GM21360 (cell line): ENCODE measurements around the gene ENG.
"Not testable (repeated sequence)": the region's sequence is repeated elsewhere in the genome, so short reads cannot be mapped to it uniquely, and the experiment has no call there.

ENCODE experiments used
- ATAC-seq: cut with Tn5 transposase; IDR thresholded peaks from one replicate; pipeline ENCODE4 v1.9.1; 2021; ENCODE audit warnings: mild to moderate bottlenecking, moderate library complexity; ENCODE audit not compliant: unreplicated experiment

ENG gene

DNA sequence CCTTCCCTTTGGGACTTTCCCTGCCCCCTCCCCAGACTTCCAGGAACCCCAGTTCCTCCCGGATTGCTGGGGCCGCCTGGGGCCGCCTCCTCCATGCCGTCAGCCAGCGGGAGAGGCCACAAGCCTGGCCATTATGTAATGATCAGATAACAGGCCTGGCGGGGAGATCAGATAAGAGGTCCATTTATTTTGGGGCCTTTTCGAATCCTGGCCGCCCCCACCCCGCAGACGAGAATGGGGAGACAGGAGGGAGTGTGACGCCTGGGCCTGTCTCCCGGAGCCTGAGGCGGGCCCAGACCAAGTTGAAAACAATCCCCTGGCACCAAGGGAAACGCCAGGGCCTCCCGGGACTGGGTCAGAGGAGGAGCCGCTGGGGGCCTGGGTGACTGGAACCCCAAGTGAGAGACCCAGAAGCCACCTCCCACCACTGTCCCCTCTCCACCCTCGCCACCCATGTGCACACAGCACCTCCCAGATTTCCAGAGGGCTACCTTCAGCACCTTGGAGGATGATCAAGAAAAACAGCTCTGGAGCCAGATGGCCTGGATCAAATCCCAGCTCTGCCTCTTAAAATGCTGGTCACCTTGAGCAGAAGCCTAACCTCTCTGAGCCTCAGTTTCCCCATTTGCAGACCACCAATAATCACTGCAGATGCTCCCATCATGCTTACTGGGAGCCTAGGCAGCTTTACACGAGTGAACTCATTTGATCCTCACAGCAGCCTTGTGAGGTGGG lies 7.8 kb downstream of the ENG start:
- ATAC-seq = no peak

GRCh38 chr9:127845619-127846018 lies 8.8 kb downstream of the ENG start:
- ATAC-seq = not testable (repeated sequence)

DNA sequence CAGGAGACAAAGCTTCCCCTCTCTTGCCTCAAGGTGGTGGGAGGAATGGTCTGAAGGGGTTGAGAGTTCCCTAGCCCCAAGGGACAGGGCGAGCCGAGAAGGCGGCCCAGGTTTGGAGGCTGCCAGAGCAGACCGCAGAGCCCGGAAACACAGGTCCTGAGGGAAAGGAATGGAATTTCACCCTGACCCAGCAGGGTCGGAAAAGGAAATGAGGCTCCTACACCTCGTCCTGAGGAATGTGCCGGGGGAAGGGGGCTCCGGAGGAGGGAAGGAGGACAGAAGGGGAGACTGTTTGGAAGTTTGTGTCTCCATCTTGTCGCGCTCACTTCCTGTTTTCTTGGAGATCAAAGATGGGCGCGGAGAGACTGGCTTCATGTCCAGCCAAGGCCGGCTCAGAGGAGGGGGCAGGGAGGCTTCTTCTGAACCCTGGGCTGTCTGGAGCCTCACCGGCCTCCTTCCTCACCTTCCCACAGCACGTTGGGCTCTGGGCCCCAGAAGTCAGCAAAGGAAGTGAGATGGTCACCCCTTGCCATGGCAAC lies 9.6 kb downstream of the ENG start:
- no peak for ATAC-seq

- no peak for ATAC-seq
Measured at GRCh38 chr9:127841087-127841835, 13.2 kb downstream of the ENG start.

DNA sequence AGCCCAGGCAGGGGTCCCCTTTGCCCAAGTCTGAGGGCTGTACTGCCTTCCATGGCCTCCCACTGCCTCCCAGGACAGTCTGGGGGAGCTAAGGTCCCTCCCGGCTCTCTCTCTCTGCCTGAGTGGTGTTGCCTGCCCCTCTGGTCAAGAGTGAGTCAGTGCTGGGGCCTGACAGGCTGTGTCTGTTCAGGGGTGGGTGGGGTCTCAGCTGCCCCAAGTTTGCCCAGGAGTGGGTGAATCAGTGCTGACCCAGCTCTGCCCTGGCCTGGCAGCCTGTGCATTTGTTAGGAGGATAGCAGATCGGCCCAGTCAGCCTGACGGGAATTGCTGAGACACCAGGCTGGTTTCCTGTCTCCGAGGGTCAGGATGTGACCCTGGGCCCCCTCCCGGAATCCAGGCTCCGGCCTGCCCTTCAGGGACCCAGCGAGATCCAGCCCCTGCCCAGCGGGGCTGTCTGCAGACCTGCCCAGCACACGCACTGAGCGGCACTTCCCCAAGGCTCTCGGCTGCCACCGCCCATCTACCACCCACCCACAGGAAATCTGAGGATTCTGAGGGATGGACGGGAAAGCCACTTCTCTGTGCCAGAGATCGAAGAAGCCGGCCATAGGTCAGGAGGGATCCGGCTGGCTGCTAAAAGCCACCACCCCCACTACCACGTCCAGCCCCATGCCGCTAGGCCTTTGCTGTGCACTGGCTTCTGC lies 15.9 kb downstream of the ENG start:
- no peak for ATAC-seq

GRCh38 chr9:127837346-127837745 lies 17.1 kb downstream of the ENG start:
- no peak for ATAC-seq

DNA sequence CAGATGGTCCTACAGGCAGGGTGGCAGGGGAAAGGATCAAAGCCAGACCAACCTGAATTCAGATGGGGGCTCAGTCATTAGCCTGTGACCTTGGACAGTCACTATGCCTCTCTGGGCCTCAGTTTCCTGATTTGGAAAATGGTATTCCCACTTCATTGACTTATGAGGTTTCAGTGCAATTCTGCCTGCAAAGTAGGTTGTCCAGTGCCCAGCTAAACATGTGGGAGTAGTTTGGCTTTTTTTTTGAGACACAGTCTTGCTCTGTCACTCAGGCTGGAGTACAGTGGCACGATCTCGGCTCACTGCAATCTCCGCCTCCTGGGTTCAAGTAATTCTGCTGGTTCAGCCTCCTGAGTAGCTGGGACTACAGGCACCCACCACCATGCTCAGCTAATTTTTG lies 17.9 kb downstream of the ENG start:
- not testable (repeated sequence) for ATAC-seq

DNA sequence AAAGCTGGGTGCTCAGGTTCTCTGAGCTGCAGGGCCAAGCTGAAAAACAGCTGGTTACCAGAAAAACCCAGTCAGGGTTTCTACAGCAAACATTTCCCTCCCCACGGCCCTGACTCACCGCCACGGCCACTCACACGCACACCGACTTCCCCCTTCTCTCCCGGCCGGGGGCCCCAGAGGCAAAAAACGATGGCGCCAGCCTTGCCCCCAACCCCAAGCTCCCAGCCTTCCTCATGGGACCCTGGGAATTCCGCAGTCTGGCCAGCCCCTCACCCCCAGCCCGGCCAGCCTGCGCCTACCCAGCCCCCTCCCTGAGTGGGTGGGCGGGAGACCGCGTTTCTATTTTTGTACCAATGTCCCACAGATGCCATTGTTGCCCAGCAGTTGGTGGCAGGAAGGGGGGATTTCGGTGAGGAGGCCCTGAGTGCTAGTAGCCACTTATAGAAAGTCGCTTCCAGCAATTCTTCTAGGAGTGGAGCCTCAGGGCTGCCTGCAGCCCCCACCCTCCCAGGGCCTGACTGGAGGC lies 18.4 kb downstream of the ENG start:
- no peak for ATAC-seq

DNA sequence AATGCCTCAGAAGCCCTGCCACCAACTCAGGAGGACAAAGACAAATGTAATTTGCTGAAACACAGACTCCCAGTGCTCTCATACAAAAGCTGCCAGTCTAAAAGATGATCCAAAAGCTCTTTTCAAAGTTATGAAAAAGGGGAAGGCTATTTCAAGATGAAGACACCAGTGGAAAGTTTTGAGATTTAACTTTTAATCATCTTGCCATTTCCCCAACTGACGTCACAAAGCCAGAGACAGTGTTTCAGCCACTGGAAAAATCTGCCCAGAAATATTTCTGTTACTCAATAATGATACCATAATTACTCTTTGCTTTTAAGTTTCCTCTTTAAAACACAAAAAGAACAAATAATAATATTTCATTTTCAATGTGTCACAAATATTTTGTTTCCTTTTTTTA lies 20.9 kb downstream of the ENG start:
- no peak for ATAC-seq

- no peak for ATAC-seq
Measured at GRCh38 chr9:127832248-127832647, 22.2 kb downstream of the ENG start.

GRCh38 chr9:127829205-127829906 lies 25.1 kb downstream of the ENG start:
- no peak for ATAC-seq

DNA sequence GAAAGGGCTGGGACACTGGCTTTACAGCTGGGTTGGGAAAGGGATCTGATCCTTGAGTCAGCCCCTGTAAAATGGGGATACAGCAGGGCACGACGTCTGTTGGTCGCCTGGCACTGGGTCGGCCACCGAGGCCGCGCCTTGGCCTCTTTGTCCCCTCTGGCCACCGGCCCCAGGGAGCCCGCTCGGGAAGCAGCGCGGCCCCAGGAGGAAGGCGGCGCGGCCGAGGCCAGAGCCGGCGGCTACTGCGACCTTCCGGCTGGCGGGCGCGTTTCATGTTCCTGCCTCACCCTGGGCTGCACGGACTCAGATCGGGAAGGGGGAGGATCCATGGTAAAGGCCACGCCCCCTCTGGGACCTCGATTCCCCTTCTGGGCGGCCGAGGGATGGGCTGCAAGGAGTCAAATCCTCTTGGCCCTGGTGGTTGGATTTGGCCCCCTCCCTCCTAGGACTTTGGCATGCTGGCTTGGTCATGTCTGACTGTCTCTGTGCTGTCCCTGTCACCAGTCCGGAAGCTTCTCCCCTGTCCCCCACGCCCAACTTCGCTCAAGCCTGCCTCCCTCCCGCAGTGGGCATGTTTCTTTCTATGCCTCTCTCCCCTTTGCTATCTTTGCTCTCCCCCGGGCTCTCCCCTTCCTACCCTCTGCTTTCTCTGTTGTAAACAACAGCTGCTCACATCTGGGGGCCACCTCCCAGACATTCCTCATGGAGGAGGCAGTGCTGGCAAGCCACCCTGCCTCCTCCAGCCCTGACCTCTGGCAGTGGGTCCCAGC lies 26.0 kb downstream of the ENG start:
- no peak for ATAC-seq

DNA sequence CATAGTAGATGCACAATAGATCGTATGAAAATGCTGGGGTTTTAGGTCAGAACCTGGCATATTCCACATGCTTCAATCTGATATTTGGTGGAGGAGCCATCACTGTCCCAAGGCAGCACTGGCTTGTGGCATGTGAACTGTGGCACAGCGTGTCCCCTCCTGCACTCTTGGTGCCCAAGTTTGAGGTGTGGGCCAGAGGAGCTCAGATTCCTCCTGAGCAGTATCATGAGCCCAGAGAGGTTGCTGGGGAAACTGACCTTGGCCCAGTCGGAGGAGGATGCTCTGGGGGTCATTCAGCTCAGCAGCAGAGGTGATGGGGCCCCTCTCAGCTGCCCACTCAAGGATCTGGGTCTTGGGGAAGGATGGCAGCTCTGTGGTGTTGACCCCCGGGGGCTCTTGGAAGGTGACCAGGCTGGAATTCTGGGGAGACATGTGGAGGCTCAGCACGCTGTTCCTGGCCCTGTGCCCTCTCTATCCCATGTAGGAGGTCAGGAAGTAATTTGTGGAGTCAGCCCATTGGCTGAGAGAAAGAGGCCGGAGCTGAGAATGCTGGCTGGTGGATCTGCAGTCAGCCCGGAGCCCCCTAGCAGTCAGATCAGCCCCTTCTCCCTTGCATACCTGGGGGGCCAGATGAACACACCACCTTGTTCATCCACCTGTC lies 28.1 kb downstream of the ENG start:
- no peak for ATAC-seq

DNA sequence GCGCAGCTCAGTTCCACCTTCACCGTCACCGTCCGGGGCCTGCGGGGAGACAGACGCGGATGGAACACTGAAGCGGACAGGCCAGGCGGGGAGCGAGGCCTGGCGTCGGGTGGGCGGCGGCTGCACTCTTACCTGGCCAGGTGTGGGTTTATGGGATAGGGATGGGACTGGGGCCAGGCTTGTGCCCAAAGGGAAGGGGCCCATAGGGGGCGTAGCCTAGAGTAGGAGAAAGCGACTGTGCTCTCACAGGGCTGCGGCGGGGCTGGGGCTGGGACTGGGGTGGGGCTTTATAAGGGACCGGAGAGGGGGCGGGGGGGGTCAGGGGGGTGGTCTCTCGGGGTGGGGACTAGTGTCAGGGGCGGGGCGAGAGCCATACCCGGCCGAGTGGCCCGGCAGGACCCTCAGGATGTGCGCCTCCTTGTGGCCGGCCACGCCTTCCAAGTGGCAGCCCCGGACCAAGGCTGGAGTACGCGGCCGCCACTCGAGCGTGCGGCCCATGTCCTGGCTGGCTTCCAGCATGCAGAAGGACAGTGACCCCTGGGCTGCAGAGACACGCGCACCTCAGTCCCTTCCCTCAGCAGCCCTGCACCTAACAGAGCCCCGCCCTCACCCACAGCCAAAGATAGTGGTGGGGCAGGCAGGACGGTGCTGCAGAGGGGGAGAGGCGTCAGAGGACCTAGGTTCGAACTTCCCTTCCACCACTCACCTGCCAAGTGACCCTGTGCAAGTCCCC lies 29.0 kb downstream of the ENG start:
- ATAC-seq = no peak

- no peak for ATAC-seq
Measured at GRCh38 chr9:127822108-127822507, 32.4 kb downstream of the ENG start.

- ATAC-seq = no peak
Measured at GRCh38 chr9:127818574-127818973, 35.9 kb downstream of the ENG start.

DNA sequence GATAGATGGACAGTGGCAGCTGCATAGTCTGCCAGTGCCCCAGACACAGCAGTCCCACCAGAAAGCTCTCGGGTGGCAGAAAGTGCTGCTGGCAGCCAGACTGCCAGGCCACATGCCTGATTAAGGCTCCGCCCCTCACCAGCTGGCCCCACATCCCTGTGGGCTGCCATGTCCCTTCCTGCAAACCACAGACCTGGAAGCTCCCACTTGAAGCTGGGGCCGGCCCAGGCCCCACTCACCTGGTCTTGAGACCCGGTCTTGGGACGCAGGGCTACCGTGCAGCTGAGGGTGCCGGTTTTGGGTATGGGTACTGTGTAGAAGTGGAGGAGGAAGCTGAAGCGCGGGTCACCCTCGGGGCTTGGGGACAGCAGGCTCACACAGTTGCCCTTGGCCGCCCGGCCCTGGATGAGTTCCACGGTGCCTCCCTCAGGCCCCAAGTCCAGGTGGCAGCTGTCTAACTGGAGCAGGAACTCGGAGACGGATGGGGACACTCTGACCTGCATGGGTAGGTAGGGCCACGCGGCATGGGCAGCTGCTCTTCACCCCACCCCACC lies 36.5 kb downstream of the ENG start:
- no peak for ATAC-seq

DNA sequence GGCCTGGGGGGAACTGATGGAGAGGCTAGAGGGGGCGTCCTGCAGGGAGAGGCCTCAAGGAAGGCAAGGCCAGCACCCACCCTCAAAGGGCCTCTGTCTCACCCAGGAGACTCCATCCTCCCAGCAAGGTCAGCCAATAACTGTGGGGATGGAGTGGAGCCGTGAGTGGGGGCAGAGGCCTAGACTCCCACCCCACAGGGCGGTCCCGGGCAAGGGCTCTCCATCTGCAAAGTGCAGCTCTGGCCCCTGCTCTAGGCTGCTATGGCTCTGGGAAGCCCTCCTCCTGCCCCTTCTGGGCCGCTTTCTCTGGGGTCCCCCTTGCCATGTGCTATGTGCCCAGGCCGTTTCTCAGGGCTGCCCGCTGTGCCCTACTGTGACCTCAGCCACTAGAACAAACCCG lies 37.7 kb downstream of the ENG start:
- no peak for ATAC-seq

DNA sequence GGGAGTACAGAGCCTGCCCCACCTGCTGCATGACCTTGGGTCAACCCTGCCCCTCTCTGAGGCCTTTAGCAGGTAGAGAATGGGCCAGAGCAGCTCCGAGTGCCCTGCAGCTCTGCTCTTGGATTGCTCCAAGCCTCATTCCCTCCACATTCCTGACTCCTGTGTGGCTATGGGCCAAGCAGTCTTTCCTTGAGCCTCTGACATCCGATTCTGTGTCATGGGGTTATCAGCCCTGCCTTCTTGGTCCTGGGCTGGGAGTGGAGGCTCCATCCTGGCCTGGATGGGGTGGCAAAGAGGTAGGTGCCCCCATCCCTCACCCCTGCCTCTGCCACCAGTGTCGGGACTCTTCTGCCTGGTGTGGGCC lies 38.1 kb downstream of the ENG start:
- ATAC-seq = no peak
